ENCODE results near the gene DIS3L2.
"Not testable (repeated sequence)": the region's sequence is repeated elsewhere in the genome, so short reads cannot be mapped to it uniquely, and the experiment has no call there.

The DIS3L2 gene

DNA sequence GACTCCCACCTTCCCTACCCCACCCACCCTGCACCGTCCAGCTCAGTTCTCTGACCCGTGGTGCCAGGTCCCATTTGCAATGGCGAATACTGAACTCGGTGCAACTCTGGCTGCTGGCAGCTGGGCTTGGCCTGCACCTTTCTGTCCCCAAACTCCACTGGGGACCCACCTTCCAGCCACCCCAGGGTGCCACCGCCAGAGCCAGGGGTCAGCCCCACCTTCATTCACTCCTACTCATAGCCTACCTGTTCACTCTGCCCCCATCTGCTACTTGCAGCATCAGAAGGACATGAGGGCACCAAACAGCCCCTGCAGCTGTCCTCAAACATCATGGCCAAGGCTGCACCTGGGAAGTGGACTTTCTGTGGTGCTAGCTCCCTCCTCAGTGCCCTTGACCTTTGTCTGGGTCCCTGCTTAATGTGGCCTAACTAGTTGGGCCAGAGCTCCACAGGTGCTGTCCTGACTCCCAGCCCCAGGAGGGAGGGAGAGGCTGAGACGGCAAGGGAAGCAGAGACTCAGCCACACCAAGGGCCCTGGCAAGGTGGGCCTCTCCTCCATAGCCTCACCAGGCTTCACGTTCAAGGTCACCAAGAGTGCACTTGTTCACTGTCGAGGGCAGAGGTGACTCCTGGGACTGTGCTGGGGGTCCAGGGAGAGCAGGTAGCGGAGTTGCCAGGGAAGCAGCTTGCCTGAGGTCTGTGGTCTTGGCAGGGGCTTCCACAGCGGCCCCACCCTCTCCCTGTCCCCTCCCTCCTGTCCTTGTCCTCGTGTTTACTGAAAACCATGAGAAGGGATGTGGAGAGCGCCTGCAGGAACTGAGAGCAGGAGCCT, 365.0 kb downstream of the DIS3L2 start:
- not testable (repeated sequence) for DNase-seq

DNA sequence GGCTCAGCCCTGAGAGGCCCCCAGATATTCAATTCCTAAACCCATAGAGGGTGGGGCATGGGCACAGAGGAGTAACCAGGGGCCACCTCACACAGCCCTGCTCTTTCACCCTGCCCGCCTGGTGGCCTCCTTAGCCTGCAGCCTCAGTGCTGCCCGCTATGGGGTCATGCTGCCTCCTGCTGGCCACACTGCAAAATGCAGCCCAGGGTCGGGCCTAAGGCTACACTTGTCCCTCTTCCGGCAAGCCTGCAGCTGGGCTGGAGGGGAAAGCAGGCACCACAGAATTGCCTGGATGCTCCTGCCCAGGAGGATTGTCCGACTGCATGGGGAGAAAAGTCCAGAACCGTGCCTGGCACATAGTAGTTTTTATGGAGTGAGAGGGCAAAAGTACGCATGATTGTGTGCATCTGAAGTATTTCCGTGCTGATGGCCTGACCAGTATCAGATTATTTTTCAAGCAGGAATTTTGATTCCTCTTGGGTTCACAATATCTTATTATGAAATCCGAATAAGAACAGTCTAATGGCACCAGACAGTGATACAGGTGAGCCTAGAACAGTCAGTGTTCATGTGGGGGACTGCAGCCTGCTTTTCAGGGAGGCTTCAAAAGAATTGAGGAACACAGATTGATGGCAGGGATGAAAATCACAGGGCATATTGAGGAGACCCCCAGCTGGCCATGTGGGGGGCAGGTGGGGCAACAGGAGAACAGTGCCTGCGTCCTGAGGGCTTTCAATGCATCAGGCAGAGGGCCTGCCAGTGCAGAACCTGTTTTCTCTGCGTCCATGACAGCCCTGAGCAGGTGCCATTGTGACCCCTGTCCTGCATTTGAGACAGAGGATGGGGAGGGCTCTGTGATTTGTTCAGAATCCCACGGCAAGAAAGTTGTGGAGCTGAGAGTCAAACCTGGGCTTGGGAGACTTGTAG, 365.9 kb downstream of the DIS3L2 start:
- DNase-seq, result peak; percentile 73 to 86 (median 84)

DNA sequence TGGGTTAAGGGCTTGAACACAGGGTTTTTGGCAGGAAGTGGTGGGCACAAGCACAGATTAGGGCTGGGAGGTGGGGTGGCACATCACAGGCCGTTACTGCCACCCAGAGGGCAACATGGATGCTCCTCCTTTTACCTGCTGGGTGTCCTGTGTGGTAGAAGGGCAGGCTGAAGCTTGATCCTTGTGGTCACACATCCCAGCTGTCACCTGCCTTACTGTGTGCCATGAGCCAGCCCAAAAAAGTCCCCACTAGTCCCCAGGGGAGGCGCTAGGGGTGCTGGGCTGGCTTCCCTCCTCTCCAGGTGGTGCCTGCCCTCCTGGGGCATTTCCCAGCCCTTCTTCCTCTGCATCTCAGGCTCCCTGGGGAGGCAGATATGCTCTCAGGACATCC, 366.5 kb downstream of the DIS3L2 start:
- DNase-seq, result no peak

DNA sequence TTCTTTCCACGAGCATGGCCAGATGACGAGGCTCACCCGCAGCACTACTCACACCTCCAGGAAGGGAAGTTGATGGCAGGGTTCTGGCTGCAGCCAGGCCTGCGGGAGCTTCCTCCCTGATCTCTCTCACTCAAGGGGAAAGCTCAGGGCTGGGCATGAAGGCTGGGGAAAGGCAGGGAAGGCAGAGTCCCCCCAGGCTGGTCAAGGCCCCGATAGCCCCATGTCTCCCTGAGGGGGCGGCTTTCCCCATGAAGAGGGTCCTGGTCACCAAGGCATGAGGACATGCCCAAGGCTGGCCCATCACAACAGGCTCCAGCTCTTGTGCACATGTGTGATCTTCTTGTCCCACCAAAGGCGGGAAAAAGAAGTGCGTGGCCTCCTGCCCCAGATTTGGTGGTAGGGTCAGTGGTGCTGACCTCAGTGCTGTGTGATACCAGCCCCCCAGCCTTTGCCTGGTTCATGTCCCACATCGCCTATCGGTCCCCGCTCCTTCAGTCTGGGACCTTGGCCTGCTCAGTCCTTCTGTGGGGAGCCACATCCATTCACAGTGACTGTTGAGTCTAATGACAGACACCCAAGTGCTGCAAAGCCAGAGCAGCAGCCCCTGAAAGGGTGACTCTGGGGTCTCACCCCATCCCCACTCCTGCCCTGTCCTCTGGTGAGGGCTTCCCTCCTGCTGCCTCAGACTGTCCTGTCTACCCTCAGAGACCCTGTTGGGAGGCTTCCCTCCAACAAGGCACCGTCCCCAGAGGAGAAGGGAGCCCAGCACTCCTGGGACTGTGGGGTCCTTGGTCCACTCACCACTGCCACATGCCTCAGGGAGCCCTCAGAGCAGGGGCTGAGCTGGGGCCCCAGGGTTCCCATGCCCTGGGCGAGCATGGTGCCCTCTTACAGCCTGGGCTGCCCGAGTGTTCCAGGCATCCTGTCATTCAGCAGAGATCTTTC, 367.3 kb downstream of the DIS3L2 start:
- DNase-seq, result no peak

DNA sequence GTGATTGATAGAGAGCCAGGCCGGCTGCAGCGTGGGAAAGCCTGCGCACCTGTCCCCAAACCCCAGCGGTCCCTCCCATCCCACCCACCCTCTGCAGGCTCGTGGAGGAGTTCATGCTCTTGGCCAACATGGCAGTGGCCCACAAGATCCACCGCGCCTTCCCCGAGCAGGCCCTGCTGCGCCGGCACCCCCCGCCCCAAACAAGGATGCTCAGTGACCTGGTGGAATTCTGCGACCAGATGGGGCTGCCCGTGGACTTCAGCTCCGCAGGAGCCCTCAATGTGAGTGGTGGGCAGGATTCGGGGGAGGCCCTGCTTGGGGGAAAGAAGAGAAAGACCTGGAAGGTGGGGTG, 368.2 kb downstream of the DIS3L2 start:
- DNase-seq, result no peak

DNA sequence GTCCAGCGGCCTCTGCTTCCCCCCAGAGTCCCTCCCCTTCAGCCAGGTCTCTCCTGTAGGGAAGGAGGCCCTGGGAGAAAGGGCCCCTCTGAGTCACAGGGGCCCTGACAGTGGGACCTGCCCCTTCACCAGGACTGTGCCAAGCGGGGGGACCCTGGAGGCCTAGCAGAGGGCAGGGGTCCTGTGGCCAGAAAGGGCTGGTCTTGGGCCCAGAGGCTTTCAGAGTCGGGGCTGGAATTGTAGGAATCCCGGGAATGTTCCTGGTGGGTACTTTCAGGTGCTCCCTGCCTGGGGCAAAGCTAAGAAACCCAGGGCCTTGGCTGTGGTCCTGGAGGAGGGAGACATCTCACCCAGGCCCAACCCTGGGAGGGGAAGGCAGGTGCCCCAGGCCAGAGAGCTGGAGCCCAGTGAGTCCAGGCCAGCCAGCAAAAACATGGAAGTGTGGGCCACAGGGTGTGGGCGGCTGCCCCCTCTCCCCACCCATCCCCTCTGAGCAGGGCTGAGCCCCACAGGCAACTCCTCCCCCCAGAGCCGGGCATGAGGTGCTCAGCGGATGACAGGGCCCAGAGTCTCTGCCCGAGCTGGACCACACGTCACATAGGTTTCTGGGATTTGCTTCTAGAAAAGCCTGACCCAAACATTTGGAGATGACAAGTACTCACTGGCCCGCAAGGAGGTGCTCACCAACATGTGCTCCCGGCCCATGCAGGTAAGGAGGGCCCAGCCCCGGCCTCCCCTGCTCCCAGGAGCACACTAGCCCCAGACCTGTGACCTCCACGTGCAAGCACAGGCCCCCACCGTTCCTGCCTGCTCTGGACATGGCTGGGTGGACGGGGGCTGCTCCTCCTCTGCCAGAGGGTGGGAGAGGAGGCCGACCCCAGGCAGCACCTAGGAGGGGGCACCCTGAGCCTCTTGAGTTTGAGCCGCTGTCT, 368.8 kb downstream of the DIS3L2 start:
- no peak for DNase-seq

DNA sequence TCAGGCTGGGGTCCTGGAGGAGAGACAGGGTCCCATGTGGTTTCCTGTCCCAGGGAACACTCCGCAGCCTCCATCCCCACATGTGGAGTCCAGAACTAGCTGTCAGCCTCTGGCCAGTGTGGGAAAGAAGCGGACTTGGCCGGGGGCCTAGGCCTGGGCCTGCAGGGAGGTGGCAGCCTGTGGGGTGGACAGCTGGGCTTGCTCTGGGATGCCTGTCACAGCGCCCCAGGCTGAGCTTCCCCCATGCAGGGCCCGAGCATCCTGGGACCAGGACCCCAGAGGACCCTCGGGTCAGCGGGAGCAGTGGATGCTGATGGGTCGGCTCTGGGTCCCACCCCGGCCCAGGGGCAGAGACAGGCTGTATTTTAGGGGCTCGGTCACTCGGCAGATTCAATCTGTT, 369.5 kb downstream of the DIS3L2 start:
- not testable (repeated sequence) for DNase-seq

DNA sequence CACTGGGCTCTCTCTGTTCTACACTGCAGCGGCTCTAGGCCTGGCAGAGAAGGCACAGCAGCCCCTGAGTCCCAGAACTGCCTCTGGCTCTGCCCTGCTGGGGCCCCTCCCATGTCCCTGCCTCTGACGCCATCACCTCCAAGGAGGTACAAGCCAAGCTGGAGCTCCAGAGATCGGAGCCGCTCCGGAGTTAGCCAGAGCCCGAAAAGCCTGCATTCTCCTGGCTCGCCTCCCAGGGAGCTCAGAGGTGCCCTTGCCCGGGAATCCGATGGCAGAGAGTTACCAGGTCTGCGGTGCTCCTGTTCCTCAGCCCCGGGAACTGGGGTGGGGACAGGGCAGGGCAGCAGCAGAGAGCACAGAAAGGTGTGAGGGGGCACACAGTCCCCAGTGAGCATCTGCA, 370.1 kb downstream of the DIS3L2 start:
- DNase-seq, result not testable (repeated sequence)

DNA sequence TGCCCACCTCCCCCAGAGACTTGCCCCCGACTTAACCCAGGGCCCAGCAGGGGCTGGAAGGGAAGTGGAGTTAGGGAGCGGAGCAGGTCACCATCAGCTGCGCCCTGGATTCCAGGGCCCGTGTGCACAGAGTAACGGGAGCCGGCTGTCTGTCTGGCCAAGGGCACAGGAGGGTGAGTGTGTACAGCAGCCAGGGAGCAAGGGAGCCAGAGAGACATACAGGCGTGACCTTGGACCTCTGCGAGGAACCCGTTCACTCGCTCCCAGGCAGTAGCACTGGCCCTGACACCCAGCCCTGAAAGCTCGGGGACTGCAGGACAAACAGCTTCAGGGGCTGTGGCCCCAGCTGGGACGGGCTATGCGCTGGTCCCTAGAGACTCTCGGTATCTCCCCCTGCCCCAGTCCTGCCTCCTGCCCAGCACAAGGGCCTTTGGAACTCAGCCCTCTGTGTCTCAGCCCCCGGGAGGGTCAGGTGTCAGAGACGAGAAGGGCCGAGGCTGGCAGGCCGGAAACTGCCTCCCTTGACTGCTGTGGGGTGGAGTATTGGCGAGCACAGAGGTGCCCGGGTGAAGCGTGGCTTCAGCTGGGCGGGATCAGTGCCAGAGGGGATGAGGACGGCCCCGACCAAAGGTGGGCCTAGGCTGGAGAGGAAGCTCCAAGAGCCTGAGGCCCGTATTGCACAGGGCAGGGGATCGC, 370.9 kb downstream of the DIS3L2 start:
- DNase-seq, result not testable (repeated sequence)

DNA sequence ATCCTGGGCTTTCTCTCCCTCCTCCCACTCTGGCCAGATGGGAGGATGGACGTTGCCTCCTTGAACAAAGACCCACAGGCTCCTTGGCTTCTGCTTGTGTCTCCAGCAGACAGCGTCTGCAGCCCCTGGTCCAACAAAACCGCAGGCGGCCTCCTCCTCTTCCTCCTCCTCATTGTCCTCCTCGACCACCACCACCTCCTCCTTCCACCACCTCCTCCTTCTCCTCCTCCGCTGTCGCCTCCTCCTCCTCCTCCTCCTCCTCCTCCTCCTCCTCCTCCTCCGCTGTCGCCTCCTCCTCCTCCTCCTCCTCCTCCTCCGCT, 371.4 kb downstream of the DIS3L2 start:
- no peak for DNase-seq

DNA sequence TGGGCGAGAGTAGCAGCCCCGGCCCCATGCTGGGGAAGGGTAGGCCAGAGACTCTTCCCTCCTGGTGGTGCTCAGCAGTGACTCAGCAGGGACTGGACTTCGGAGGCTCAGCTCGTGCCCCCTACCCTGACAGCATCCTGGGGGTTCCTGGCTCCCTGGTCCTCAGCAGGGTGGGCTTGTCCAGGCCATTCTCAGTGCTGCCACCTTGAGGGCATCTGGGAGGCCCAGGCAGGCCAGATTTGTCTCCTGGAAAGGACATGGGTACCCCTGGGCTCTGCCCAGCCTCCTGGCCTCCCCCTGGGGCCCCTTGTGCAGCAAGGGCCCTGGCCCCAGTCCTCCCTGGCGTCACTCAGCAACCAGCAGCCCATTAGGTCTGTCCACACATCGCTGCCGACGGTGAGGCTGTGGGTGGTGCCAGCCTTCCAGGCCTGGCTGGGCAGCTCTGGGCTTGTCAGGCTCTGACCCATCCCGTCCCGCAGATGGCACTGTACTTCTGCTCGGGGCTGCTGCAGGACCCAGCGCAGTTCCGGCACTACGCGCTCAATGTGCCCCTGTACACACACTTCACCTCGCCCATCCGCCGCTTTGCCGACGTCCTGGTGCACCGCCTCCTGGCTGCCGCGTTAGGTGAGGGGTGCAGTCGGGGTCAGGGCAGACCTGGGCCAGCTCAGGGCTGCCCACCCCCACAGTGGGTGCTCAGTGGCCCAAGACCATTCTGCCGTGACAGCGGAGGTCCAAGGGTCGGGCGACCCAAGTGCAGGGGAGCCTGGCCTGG, 372.0 kb downstream of the DIS3L2 start:
- peak in 1 of 3 donors; percentile 7 for DNase-seq

DNA sequence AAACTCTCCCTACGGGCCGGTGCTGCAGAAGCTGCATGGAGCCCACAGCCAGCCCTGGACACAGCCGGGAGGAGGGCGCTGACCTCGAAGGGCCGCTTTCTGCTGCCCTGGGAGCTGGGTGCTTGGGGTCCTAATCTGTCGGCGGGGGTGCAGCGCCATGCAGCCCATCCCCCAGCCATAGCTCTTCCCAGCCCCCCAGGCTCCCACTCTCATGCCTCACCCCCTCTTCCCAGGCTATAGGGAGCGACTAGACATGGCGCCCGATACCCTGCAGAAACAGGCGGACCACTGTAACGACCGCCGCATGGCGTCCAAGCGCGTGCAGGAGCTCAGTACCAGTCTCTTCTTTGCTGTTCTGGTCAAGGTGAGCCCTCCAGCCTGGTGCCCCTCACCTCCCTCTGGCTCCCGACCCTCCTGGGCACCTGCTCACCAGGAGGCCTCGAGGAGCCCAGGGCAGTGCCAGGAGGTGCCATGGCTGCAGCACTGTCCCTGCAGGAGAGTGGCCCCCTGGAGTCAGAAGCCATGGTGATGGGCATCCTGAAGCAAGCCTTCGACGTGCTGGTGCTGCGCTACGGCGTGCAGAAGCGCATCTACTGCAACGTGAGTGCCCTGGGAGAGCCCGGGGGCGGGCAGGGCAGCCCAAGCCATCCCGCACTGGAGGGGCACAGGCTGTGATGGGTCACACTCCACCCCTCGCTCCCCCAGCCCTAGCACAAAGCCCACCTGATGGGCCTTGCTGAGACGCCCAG, 372.8 kb downstream of the DIS3L2 start:
- DNase-seq, result not testable (repeated sequence)

DNA sequence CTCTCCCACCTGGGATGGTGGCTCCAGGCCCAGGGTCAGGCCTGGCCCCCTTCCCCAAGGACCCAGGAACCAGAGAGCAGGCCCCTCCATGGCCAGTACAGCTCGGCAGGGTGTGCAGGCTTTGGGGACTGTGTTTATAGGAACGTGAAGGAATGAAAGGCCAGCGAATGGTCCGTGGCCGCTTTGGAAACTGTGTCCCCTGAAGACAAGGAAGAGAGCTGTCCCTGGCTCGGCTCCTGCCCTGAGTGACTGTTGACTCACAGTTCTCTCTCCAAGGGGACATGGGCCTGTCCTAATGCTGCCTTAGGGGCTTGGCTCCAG, 373.3 kb downstream of the DIS3L2 start:
- DNase-seq, result not testable (repeated sequence)

DNA sequence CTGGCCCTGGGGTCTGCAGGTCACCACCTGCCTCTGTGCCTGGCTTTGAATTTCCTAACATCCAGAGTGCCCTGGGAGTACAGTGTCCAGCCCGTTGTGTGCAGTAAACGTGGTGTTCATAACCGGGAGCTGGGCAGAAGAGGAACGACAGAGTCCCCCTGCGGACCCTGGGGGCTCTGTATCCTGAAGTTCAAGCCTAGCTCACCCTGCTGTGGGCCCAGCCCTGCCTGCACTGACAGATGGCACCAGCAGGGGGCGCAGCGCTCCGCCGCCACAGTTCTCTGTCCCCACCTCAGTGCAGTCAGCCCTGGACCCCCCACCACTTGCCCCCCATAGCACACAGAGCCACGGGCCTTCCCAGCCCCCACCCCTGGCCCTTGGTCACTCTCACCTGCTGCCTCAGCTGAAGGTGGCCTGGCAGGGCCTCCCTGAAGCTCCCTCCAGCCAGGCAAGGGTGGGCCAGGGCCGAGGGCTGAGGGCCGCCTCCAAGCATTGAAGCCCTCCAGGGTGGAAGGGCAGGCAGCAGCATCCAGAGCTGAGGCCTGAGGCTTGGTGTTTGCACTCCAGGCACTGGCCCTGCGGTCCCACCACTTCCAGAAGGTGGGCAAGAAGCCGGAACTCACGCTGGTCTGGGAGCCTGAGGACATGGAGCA, 373.8 kb downstream of the DIS3L2 start:
- not testable (repeated sequence) for DNase-seq

DNA sequence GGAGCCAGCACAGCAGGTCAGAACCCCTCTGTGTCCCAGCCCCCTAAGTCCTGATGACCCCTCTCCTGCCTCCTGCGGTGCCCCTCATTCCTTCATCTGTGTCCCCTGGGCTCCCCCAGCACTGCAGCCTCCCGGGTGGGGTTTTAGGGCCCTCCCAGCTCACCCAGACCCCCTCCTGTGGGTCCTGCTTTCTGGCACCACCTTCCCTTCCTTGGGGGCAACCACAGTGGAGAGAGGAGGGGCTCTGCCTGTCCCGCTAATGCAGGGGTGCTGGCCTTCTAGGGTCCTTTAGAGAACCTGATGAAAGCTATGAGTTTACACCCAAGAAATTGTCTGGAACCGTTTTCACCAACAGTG, 374.3 kb downstream of the DIS3L2 start:
- DNase-seq, result no peak

DNA sequence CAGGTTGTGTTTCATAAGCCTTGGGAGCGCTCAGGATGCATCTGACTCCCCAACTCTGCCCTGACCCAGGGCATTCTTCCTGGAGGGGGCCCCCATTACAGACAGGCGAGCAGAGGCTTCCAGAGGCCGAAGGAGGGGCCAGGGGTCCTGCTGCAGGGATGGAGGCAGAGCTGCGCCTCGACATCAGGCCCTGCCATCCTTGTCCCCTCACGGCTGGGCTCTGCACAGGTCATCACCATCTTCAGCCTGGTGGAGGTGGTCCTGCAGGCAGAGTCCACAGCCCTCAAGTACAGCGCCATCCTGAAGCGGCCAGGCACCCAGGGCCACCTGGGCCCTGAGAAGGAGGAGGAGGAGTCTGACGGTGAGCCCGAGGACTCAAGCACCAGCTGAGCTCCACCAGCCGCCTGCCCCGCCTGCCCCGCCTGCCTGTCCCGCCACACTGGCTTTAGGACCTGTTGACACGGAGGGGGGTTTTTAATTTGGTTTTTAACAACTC, 374.8 kb downstream of the DIS3L2 start:
- no peak for DNase-seq

DNA sequence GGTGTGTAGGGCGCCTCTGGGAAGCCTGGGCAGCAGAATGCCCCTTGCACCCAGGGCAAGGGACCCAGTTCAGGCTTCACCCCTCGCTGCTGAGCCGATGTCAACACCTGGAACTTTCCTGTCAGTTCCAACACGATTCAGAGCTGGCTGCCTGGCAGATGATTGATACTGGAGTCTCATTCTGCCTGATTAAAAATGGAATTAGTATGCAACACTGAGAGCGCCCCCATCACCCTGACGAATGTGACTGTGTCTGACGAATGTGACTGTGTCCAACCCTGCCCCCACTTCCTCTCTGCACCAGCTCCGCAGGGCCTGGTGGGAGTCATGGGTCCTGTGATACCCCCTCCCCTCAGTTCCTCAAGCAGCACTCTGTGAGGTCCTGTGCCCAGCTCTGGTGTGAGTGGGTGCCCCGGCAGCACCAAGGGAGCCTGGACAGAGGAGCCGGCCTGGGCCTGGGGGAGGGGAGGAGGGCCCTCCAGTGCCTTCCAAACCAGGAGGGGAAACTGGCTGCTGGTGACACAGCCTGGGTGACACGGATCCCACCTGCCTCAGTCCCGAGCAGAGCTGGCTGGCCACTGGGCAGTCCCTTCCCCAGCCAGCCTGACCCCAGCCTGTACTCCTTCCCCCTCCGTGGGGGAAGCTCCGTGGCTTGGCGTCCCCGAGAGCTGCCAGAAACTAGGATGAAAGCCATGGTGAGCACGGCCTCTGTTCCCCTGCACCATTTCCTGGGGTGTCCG, 375.6 kb downstream of the DIS3L2 start:
- peak in 1 of 3 donors; percentile 24 for DNase-seq

DNA sequence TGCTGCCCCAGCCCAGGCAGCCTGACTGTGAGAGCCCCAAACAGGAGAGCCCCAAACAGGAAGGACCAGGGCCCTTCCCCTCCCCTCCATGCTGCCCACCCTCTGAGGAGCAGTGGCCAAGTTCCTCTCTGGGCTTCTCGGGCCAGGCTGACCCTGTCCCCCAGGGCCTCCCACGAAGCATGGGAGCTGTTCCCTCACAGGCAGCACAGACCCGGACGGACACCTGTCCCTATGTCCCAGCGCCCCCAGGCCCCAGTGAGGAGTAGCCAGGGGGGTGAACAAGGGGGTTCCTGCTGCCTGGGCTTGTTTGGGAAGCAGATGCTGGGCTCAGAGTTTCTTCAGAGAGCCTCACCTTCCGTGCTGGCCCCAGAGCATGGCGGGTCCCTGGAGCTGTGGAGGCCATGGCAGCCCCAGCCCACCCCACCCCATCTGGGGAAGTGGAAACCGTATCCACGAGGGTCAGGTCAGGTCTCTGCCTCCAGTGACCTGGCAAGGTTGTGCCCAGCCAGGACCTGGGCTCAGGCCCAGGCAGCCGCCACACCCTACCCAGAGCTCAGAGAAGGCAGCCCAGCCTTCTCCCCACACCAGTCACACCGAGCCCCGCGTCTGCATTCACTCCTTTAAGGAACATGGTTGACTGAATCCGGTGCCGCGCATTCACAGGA, 376.7 kb downstream of the DIS3L2 start:
- not testable (repeated sequence) for DNase-seq

Data from suppressor macrophage treated with lipopolysaccharide for 1 hour (primary cell).